HG02763 (cell line): ENCODE measurements around the gene PDIA2.
"Not testable (repeated sequence)": the region's sequence is repeated elsewhere in the genome, so short reads cannot be mapped to it uniquely, and the experiment has no call there.

ENCODE experiments used
- ATAC-seq: cut with Tn5 transposase; IDR thresholded peaks from one replicate; pipeline ENCODE4 v1.9.1; 2021; ENCODE audit warnings: mild to moderate bottlenecking, moderate library complexity; ENCODE audit not compliant: unreplicated experiment

The PDIA2 gene

GRCh38 chr16:283033-283805 is at the start of gene PDIA2:
TSS of gene PDIA2 (plus strand) at chr16:283164. CDS start at chr16:283170, 6 bp downstream.
- ATAC-seq: no peak

- peak; percentile 83 for ATAC-seq
Observed at GRCh38 chr16:234468-235305, 48.3 kb upstream of the PDIA2 start, which contains the start of gene FAM234A. TSS of gene FAM234A (plus strand) at chr16:234821. CDS start at chr16:254414, 19,593 bp downstream.

- no peak for ATAC-seq
Observed at GRCh38 chr16:239948-240277, 43.1 kb upstream of the PDIA2 start.

GRCh38 chr16:240559-240958 is 42.4 kb upstream of the PDIA2 start:
- no peak for ATAC-seq

- ATAC-seq: no peak
Observed at GRCh38 chr16:242281-242680, 40.7 kb upstream of the PDIA2 start.

- ATAC-seq: no peak
Observed at GRCh38 chr16:243348-243747, 39.6 kb upstream of the PDIA2 start.

GRCh38 chr16:245105-245504 is 37.9 kb upstream of the PDIA2 start:
- no peak for ATAC-seq

GRCh38 chr16:247027-247426 is 35.9 kb upstream of the PDIA2 start:
- ATAC-seq: no peak

GRCh38 chr16:249431-249830 is 33.5 kb upstream of the PDIA2 start:
- no peak for ATAC-seq

- ATAC-seq: no peak
Observed at GRCh38 chr16:252366-253337, 30.3 kb upstream of the PDIA2 start.

- ATAC-seq: no peak
Observed at GRCh38 chr16:253833-254232, 29.1 kb upstream of the PDIA2 start.

- no peak for ATAC-seq
Observed at GRCh38 chr16:254461-254860, 28.5 kb upstream of the PDIA2 start.

- no peak for ATAC-seq
Observed at GRCh38 chr16:255183-255582, 27.8 kb upstream of the PDIA2 start.

GRCh38 chr16:258091-258490 is 24.9 kb upstream of the PDIA2 start:
- not testable (repeated sequence) for ATAC-seq

- no peak for ATAC-seq
Observed at GRCh38 chr16:259226-259625, 23.7 kb upstream of the PDIA2 start.

GRCh38 chr16:259814-260253 is 23.1 kb upstream of the PDIA2 start:
- ATAC-seq: no peak

GRCh38 chr16:260326-260725 is 22.6 kb upstream of the PDIA2 start:
- ATAC-seq: no peak

GRCh38 chr16:261031-261691 is 21.8 kb upstream of the PDIA2 start:
- no peak for ATAC-seq

GRCh38 chr16:262121-262745 is 20.7 kb upstream of the PDIA2 start:
- ATAC-seq: no peak
